Smooth muscle cell (in vitro differentiated cells): Measurements from ENCODE around the gene TM4SF5. TPM values are rescaled to one million over a fixed set of nuclear protein-coding genes. Genes with fewer than 3 reads are reported as not detected.

Experiments
- DNase-seq: peaks from one replicate; lab custom pipeline; 2025; ENCODE audit not compliant: unreplicated experiment; lab: John Stamatoyannopoulos, UW
- H2AFZ ChIP-seq: fragments of 200-600 bp; sonication (generic); 2 replicates; pipeline ENCODE4 v1.6.0; 2016; ENCODE audit warnings: antibody characterized with exemption, low read depth, mild to moderate bottlenecking
- H3F3A ChIP-seq: fragments of 200-600 bp; sonication (generic); 2 replicates; pipeline ENCODE4 v1.6.0; 2017; ENCODE audit warnings: antibody characterized with exemption, low read depth
- H3K27ac ChIP-seq: fragments of 200-600 bp; sonication (generic); 2 replicates; pipeline ENCODE4 v1.5.1; 2016; ENCODE audit warnings: low read depth, mild to moderate bottlenecking
- H3K27me3 ChIP-seq: fragments of 200-600 bp; sonication (generic); 2 replicates; pipeline ENCODE4 v1.6.1; 2016; ENCODE audit warnings: low read depth, mild to moderate bottlenecking
- H3K36me3 ChIP-seq: fragments of 200-600 bp; sonication (generic); 2 replicates; pipeline ENCODE4 v1.5.1; 2016; ENCODE audit warnings: low read depth
- H3K4me1 ChIP-seq: fragments of 200-600 bp; sonication (generic); 2 replicates; pipeline ENCODE4 v1.5.1; 2016; ENCODE audit warnings: low read depth
- H3K4me2 ChIP-seq: fragments of 200-600 bp; sonication (generic); 2 replicates; pipeline ENCODE4 v1.6.0; 2016; ENCODE audit warnings: mild to moderate bottlenecking
- H3K4me3 ChIP-seq: fragments of 200-600 bp; sonication (generic); 2 replicates; pipeline ENCODE4 v1.5.1; 2016; ENCODE audit warnings: mild to moderate bottlenecking
- H3K79me2 ChIP-seq: fragments of 200-600 bp; sonication (generic); 2 replicates; pipeline ENCODE4 v1.6.0; 2016; ENCODE audit warnings: low read depth, mild to moderate bottlenecking
- H3K9ac ChIP-seq: fragments of 200-600 bp; sonication (generic); 2 replicates; pipeline ENCODE4 v1.6.0; 2016; ENCODE audit warnings: low read depth
- H3K9me3 ChIP-seq: fragments of 200-600 bp; sonication (generic); replicated peaks from 2 replicates; pipeline ENCODE4 v1.5.1; 2016; ENCODE audit warnings: low read depth
- H4K20me1 ChIP-seq: fragments of 200-600 bp; sonication (generic); 2 replicates; pipeline ENCODE4 v1.6.0; 2016; ENCODE audit warnings: low read depth
- CTCF ChIP-seq: fragments of 200-600 bp; sonication (generic); IDR thresholded peaks from 2 replicates; pipeline ENCODE4 v1.5.1; 2017; ENCODE audit warnings: borderline replicate concordance, mild to moderate bottlenecking, antibody characterized with exemption; ENCODE audit not compliant: insufficient read depth, poor library complexity, severe bottlenecking
- WGBS: methylation state at CpG from one replicate; pipeline ENCODE4 v1.1.7; 2016; ENCODE audit warnings: low lambda C conversion rate; 5-methylcytosine and 5-hydroxymethylcytosine counted together
- polyA plus RNA-seq: library from polyadenylated mRNA; unstranded; fragments of >200 nt; fragmentation: Nextera tagmentation; extraction: Ambion mirVana; gene quantifications from 2 replicates; pipeline ENCODE4 v1.2.1, GENCODE V29; 2016
- total RNA-seq: library from RNA; depleted of rRNA; stranded (reverse); fragments of >200 nt; gene quantifications from 2 replicates; pipeline ENCODE4 v1.2.3, GENCODE V29; 2014

Gene TM4SF5
- total and polyA plus RNA-seq, 2 experiments from 2014 or later = not detected

GRCh38 chr17:4808378-4808767 lies 36.7 kb downstream of the TM4SF5 start:
- Histone ChIP-seq H2AFZ (no peak overlapping the region), H3K36me3 (no peaks in the 10 kb centered on the region), H3K79me2 (no peaks in the 10 kb centered on the region), H3K4me2 (no peak overlapping the region), H4K20me1 (no peaks in the 10 kb centered on the region), H3K27me3 (no peaks in the 10 kb centered on the region), H3K9me3 (no peaks in the 10 kb centered on the region), H3K4me1 (peaks cover 10% of the 10 kb centered on the region), H3K9ac (no peak overlapping the region), H3K27ac (no peak overlapping the region), H3K4me3 (no peak overlapping the region), H3F3A (no peaks in the 10 kb centered on the region)
- 92% methylated on average over 6 of the region's 6 CpGs for WGBS
- TF ChIP-seq CTCF = no peak
- no peak for DNase-seq

DNA sequence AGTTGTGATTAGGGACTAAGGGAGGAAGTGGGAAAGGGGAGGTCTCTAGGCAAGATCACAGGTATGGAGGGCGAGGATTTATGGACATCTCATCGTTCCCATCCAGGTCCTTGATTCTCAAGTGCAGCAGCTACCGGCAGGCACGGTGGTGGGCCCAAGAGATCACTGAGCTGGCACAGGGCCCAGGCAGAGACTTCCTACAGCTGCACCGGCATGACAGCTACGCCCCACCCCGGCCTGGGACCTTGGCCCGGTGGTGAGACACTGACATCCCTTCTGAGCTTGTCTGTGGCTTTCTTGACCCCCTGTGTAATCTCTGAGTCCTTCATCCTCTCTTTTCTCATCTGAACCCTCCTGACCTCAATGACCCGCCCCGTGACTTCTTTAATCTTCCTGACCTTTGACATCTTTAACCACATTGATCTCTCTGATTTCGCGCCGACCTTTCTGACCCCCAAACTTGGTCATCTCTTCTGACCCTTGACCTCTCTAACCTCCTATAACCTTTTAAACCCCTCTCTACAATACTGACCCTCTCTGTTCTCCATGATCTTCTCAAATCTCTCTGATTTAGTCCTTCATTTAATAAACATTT lies 39.1 kb downstream of the TM4SF5 start:
- no peak overlapping the region for H3K9ac ChIP-seq
- peaks cover 10% of the 10 kb centered on the region for H3K4me1 ChIP-seq
- no peak overlapping the region for H2AFZ ChIP-seq
- H3K27ac ChIP-seq = no peak overlapping the region
- WGBS = 98% methylated on average over 13 of the region's 13 CpGs
- H3F3A ChIP-seq = no peaks in the 10 kb centered on the region
- no peak for DNase-seq
- H4K20me1 ChIP-seq = no peaks in the 10 kb centered on the region
- H3K27me3 ChIP-seq = no peaks in the 10 kb centered on the region
- H3K4me2 ChIP-seq = no peak overlapping the region
- no peaks in the 10 kb centered on the region for H3K79me2 ChIP-seq
- no peak for TF ChIP-seq CTCF
- no peak overlapping the region for H3K4me3 ChIP-seq
- H3K9me3 ChIP-seq = no peaks in the 10 kb centered on the region
- H3K36me3 ChIP-seq = no peaks in the 10 kb centered on the region

DNA sequence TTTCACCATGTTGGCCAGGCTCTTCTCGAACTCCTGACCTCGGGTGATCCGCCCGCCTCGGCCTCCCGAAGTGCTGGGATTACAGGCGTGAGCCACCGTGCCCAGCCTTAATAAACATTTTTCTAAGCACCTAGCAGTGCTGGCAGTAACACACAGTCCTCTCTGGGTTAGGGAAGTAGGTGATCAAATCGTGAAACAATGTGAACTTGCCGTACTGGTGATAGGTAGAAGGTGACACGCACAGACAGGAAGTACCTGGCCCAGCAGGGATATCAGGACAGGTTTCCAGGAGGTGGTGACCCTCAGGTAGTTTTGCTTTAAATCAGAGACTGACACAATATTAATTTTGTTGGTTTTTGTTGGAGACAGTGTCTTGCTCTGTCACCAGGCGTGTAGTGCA lies 39.8 kb downstream of the TM4SF5 start:
- H3K9ac ChIP-seq = no peak overlapping the region
- H3K4me1 ChIP-seq = peaks cover 5% of the 10 kb centered on the region
- WGBS = 94% methylated on average over 12 of the region's 12 CpGs

More for the DNA sequence above, 39.8 kb downstream of the TM4SF5 start:
- H3K79me2 ChIP-seq = no peaks in the 10 kb centered on the region
- no peak overlapping the region for H3K4me3 ChIP-seq
- H3F3A ChIP-seq = no peaks in the 10 kb centered on the region
- no peaks in the 10 kb centered on the region for H3K36me3 ChIP-seq
- no peaks in the 10 kb centered on the region for H4K20me1 ChIP-seq
- H2AFZ ChIP-seq = no peak overlapping the region
- DNase-seq = no peak
- H3K27me3 ChIP-seq = no peaks in the 10 kb centered on the region
- no peak overlapping the region for H3K27ac ChIP-seq
- no peak for TF ChIP-seq CTCF
- H3K9me3 ChIP-seq = no peaks in the 10 kb centered on the region
- H3K4me2 ChIP-seq = no peak overlapping the region
